ENCODE results near the gene MVB12A. TPM values are rescaled to one million over a fixed set of nuclear protein-coding genes. Genes with fewer than 3 reads are reported as not detected.

The MVB12A gene
- total and polyA plus RNA-seq, 10 of the 15 experiments (the other 5 are each of a cell fraction or from before 2014, with no cell fraction given): 1.2 to 47.6 (median 26.3) TPM

GRCh38 chr19:17456127-17456526 is 36.3 kb downstream of the MVB12A start (continued):
- TF ChIP-seq IRF4 (IDR thresholded peaks at IDR 0.05; ENCODE audit: low read depth, low read length) (no peak), CBX3 (IDR thresholded peaks at IDR 0.05; ENCODE audit: borderline replicate concordance, low read depth) (no peak), NKRF (conservative IDR thresholded peaks at IDR 0.05) (no peak), REST (IDR thresholded peaks at IDR 0.05; ENCODE audit: low read depth, low read length) (no peak)

- ChIA-PET POLR2A (interaction anchor here (0.6 to 0.9 kb wide), 2 partner anchors 29 to 187 kb away, joined by 3 read pairs; no protein-coding TSS in a partner anchor), RAD21 (ENCODE audit: unreplicated experiment) (no interaction called here), SMC1A (ENCODE audit: uncharacterized antibody, unreplicated experiment) (interaction anchor here (0.9 kb wide), 1 partner anchor 284 kb away, joined by 3 read pairs; no protein-coding TSS in a partner anchor), CTCF (interaction anchor here (0.5 to 0.9 kb wide), 2 partner anchors 8 to 61 kb away, joined by 3 read pairs; no protein-coding TSS in a partner anchor)
- intact Hi-C loops (cut with micrococcal nuclease; ENCODE audit: unreplicated experiment) (no loop called here), in situ Hi-C loops (cut with MboI) (no loop called here)
- H4K20me1 ChIP-seq (ENCODE audit: control insufficient read depth, insufficient read depth): no peaks in the 10 kb centered on the region
- FAIRE-seq (no peak), ATAC-seq (no peak), DNase-seq (ENCODE audit: low read depth, low spot score) (no peak)
- WGBS (ENCODE audit: insufficient coverage, insufficient replicate concordance, low lambda C conversion rate, missing lambda C conversion rate): 74% methylated on average over 6 of the region's 6 CpGs
- peaks cover 3 to 7% of the 10 kb centered on the region in 2 experiments; a peak in 2 of 4 replicates for H3K27me3 ChIP-seq (replicated peaks in 1 of 2; ENCODE audit: control insufficient read depth in 2 of 2, insufficient read depth in 2 of 2, low read length in 1 of 2)
- H3K27ac ChIP-seq (ENCODE audit: control insufficient read depth, insufficient read depth): no peak overlapping the region
- no peaks in the 10 kb centered on the region for H3K79me2 ChIP-seq (ENCODE audit: control insufficient read depth, insufficient read depth, low read length)
- TF ChIP-seq POLR2AphosphoS5 (IDR thresholded peaks at IDR 0.05; ENCODE audit: low read length): no peak
- TF ChIP-seq KAT2A (conservative IDR thresholded peaks at IDR 0.05; ENCODE audit: control insufficient read depth, low read depth, low read length): no peak
- TF ChIP-seq MXI1 (IDR thresholded peaks at IDR 0.05; ENCODE audit: low read depth, low read length): no peak
- TF ChIP-seq, protein P1, sequence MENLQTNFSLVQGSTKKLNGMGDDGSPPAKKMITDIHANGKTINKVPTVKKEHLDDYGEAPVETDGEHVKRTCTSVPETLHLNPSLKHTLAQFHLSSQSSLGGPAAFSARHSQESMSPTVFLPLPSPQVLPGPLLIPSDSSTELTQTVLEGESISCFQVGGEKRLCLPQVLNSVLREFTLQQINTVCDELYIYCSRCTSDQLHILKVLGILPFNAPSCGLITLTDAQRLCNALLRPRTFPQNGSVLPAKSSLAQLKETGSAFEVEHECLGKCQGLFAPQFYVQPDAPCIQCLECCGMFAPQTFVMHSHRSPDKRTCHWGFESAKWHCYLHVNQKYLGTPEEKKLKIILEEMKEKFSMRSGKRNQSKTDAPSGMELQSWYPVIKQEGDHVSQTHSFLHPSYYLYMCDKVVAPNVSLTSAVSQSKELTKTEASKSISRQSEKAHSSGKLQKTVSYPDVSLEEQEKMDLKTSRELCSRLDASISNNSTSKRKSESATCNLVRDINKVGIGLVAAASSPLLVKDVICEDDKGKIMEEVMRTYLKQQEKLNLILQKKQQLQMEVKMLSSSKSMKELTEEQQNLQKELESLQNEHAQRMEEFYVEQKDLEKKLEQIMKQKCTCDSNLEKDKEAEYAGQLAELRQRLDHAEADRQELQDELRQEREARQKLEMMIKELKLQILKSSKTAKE (IDR thresholded peaks at IDR 0.05; ENCODE audit: low read depth, poor library complexity, severe bottlenecking): no peak
- TF ChIP-seq RCOR1 (conservative IDR thresholded peaks at IDR 0.05; ENCODE audit: low read depth, low read length): no peak
- H3K4me2 ChIP-seq (ENCODE audit: control insufficient read depth, insufficient read depth): no peak overlapping the region
- BruUV-seq (replicated peaks): no TSS peak
- H3K9me3 ChIP-seq (replicated peaks; ENCODE audit: control insufficient read depth, insufficient read depth, low read length): no peaks in the 10 kb centered on the region
- no peaks in the 10 kb centered on the region for H3K4me1 ChIP-seq (ENCODE audit: control insufficient read depth, insufficient read depth, low read length)
- H2AFZ ChIP-seq (ENCODE audit: control insufficient read depth, low read depth, low read length): no peak overlapping the region
- no peak overlapping the region for H3K4me3 ChIP-seq
- H3K36me3 ChIP-seq (ENCODE audit: control insufficient read depth in 2 of 2, insufficient read depth in 2 of 2, low read length in 1 of 2): no peaks in the 10 kb centered on the region
- no peak overlapping the region for H3K9ac ChIP-seq (ENCODE audit: control insufficient read depth, insufficient read depth, low read length)
Observed at GRCh38 chr19:17457616-17458015, 37.8 kb downstream of the MVB12A start.
